ENCODE data around the gene ADH1B. TPM values are rescaled to one million over a fixed set of nuclear protein-coding genes. Genes with fewer than 3 reads are reported as not detected.

The ADH1B gene
- polyA plus RNA-seq, 2 of the 4 experiments (the other 2 are of a cell fraction) = not detected

GRCh38 chr4:99314211-99314610 lies 7.0 kb downstream of the ADH1B start (continued):
- TF ChIP-seq EHF (CRISPR knock-in tag; IDR thresholded peaks at IDR 0.05) (no peak), HMGXB4 (CRISPR knock-in tag; IDR thresholded peaks at IDR 0.05; ENCODE audit: borderline replicate concordance) (no peak), CEBPB (IDR thresholded peaks at IDR 0.05) (no peak)

- FAIRE-seq (no peak), ATAC-seq (no peak), DNase-seq (ENCODE audit: low read depth in 1 of 2, low spot score in 1 of 2) (no peak)
- Histone ChIP-seq H3K4me3 (no peak overlapping the region), H3K9me3 (no peaks in the 10 kb centered on the region), H3K4me1 (no peaks in the 10 kb centered on the region), H3K27ac (no peak overlapping the region), H3K4me2 (no peak overlapping the region)
- ChIA-PET POLR2A (no interaction called here), CTCF (no interaction called here)
- WGBS (ENCODE audit: missing lambda C conversion rate) = 37% methylated on average over 2 of the region's 2 CpGs
- TF ChIP-seq RCOR1 (IDR thresholded peaks at IDR 0.05; ENCODE audit: low read depth, low read length) (no peak), CBX8 (IDR thresholded peaks at IDR 0.05) (no peak), FOSB (CRISPR knock-in tag; IDR thresholded peaks at IDR 0.05) (no peak), HOXB5 (CRISPR knock-in tag; IDR thresholded peaks at IDR 0.05) (no peak), REST (IDR thresholded peaks at IDR 0.05) (no peak), ESRRA (IDR thresholded peaks at IDR 0.05; ENCODE audit: borderline replicate concordance, low read length) (no peak)
Measured at GRCh38 chr4:99310389-99310788, 10.8 kb downstream of the ADH1B start.

- Histone ChIP-seq H3K4me3 (no peak overlapping the region), H3K4me1 (no peaks in the 10 kb centered on the region), H3K27ac (no peak overlapping the region), H3K4me2 (no peak overlapping the region), H3K9me3 (no peaks in the 10 kb centered on the region)
- TF ChIP-seq ZC3H11A (IDR thresholded peaks at IDR 0.05) = no peak
- no peak for TF ChIP-seq PBX3 (IDR thresholded peaks at IDR 0.05)
- no peak for TF ChIP-seq POLR2A (IDR thresholded peaks at IDR 0.05; ENCODE audit: low read length)
- no peak for TF ChIP-seq ESRRA (IDR thresholded peaks at IDR 0.05; ENCODE audit: borderline replicate concordance, low read length)
- no peak for TF ChIP-seq HOXA7 (CRISPR knock-in tag; IDR thresholded peaks at IDR 0.05)
- TF ChIP-seq HDAC2 (IDR thresholded peaks at IDR 0.05) = no peak
- no peak for TF ChIP-seq PHF8 (IDR thresholded peaks at IDR 0.05; ENCODE audit: borderline replicate concordance, low read depth)
- TF ChIP-seq MAFK (IDR thresholded peaks at IDR 0.05; ENCODE audit: partially characterized antibody) = no peak
- no peak for TF ChIP-seq CTCF (IDR thresholded peaks at IDR 0.05)
- no peak for TF ChIP-seq NPAS2 (CRISPR knock-in tag; IDR thresholded peaks at IDR 0.05; ENCODE audit: borderline replicate concordance)
- TF ChIP-seq FOSL2 (IDR thresholded peaks at IDR 0.05) = no peak
- no peak for TF ChIP-seq FOSL2 (CRISPR knock-in tag; IDR thresholded peaks at IDR 0.05)
- no peak for TF ChIP-seq SMC3 (IDR thresholded peaks at IDR 0.05)
- no peak for TF ChIP-seq CEBPB (IDR thresholded peaks at IDR 0.05)
- no peak for TF ChIP-seq SREBF2 (IDR thresholded peaks at IDR 0.05)
- ATAC-seq (no peak), FAIRE-seq (no peak), DNase-seq (ENCODE audit: low read depth in 1 of 2, low spot score in 1 of 2) (no peak)
- ChIA-PET CTCF (no interaction called here), POLR2A (no interaction called here)
- WGBS (ENCODE audit: missing lambda C conversion rate) = 53% methylated on average over 11 of the region's 11 CpGs
Measured at GRCh38 chr4:99305638-99306400, 15.4 kb downstream of the ADH1B start.

Data from A549 (cell line).